Measurements from ENCODE around the gene SPPL2C.

- no peak for TF ChIP-seq RAD21 (IDR thresholded peaks at IDR 0.05 in 1 of 2, conservative IDR thresholded peaks at IDR 0.05 in 1 of 2; ENCODE audit: low read depth in 2 of 2, low read length in 2 of 2)
- TF ChIP-seq BRCA1 (IDR thresholded peaks at IDR 0.05; ENCODE audit: low read depth, low read length), result no peak
- no peak for TF ChIP-seq CTCF (IDR thresholded peaks at IDR 0.05; ENCODE audit: control extremely low read depth in 1 of 3, insufficient read depth in 1 of 3, low read depth in 1 of 3, low read length in 3 of 3)
- TF ChIP-seq GABPA (IDR thresholded peaks at IDR 0.05; ENCODE audit: borderline replicate concordance, insufficient read depth, low read length), result no peak
- no peak for TF ChIP-seq EP300 (IDR thresholded peaks at IDR 0.05; ENCODE audit: borderline replicate concordance in 1 of 2, low read depth in 2 of 2, low read length in 2 of 2)
Measured at GRCh38 chr17:45823598-45823997, 21.1 kb upstream of the SPPL2C start.

Data from H1 (cell line).